HG03460 (cell line): ENCODE results near the gene C7.

ENCODE experiments used
- ATAC-seq: cut with Tn5 transposase; IDR thresholded peaks from one replicate; pipeline ENCODE4 v1.9.1; 2021; ENCODE audit not compliant: unreplicated experiment

C7 gene

GRCh38 chr5:40915341-40915926 is 6.1 kb downstream of the C7 start:
- ATAC-seq = no peak

GRCh38 chr5:40916226-40916625 is 6.9 kb downstream of the C7 start:
- ATAC-seq = no peak

- ATAC-seq = no peak
These were observed 19.7 kb downstream of the C7 start for GRCh38 chr5:40928886-40929448.

GRCh38 chr5:40932766-40933165 is 23.5 kb downstream of the C7 start:
- no peak for ATAC-seq

GRCh38 chr5:40937075-40937474 is 27.8 kb downstream of the C7 start:
- no peak for ATAC-seq

- no peak for ATAC-seq
These were observed 30.5 kb downstream of the C7 start for GRCh38 chr5:40939753-40940152.

- no peak for ATAC-seq
These were observed 35.8 kb downstream of the C7 start for GRCh38 chr5:40945111-40945510.

GRCh38 chr5:40955313-40955712 is 46.0 kb downstream of the C7 start:
- no peak for ATAC-seq

- no peak for ATAC-seq
These were observed 47.8 kb downstream of the C7 start for GRCh38 chr5:40957048-40957447.

GRCh38 chr5:40958811-40959210 is 49.5 kb downstream of the C7 start:
- no peak for ATAC-seq

- ATAC-seq = no peak
These were observed 50.7 kb downstream of the C7 start for GRCh38 chr5:40960037-40960436.

GRCh38 chr5:40962207-40962955 is 53.1 kb downstream of the C7 start:
- no peak for ATAC-seq

- ATAC-seq = no peak
These were observed 63.1 kb downstream of the C7 start for GRCh38 chr5:40972434-40972833.

GRCh38 chr5:40973364-40974004 is 64.2 kb downstream of the C7 start:
- no peak for ATAC-seq

- ATAC-seq = no peak
These were observed 66.7 kb downstream of the C7 start for GRCh38 chr5:40976041-40976440.

GRCh38 chr5:40976836-40977235 is 67.5 kb downstream of the C7 start:
- no peak for ATAC-seq

- ATAC-seq = no peak
These were observed 72.1 kb downstream of the C7 start for GRCh38 chr5:40981420-40981819.

GRCh38 chr5:40983781-40984180 is 74.5 kb downstream of the C7 start:
- no peak for ATAC-seq

- ATAC-seq = no peak
These were observed 75.6 kb downstream of the C7 start for GRCh38 chr5:40984884-40985283.

GRCh38 chr5:40985501-40985900 is 76.2 kb downstream of the C7 start:
- ATAC-seq = no peak

- no peak for ATAC-seq
These were observed 77.4 kb downstream of the C7 start for GRCh38 chr5:40986666-40987065.

GRCh38 chr5:40987349-40987748 is 78.1 kb downstream of the C7 start:
- ATAC-seq = no peak
